Measurements from ENCODE around the gene ATP6AP2.

Gene ATP6AP2

GRCh38 chrX:40542208-40542607 lies 38.6 kb upstream of the ATP6AP2 start:
- Histone ChIP-seq H3K27me3 (replicated peaks; ENCODE audit: control insufficient read depth, insufficient read depth, low read length) (no peaks in the 10 kb centered on the region), H3K4me3 (replicated peaks; ENCODE audit: low read depth, low read length) (no peak overlapping the region), H3K36me3 (ENCODE audit: control insufficient read depth, insufficient read depth, low read length) (no peaks in the 10 kb centered on the region)
- TF ChIP-seq, protein P1, sequence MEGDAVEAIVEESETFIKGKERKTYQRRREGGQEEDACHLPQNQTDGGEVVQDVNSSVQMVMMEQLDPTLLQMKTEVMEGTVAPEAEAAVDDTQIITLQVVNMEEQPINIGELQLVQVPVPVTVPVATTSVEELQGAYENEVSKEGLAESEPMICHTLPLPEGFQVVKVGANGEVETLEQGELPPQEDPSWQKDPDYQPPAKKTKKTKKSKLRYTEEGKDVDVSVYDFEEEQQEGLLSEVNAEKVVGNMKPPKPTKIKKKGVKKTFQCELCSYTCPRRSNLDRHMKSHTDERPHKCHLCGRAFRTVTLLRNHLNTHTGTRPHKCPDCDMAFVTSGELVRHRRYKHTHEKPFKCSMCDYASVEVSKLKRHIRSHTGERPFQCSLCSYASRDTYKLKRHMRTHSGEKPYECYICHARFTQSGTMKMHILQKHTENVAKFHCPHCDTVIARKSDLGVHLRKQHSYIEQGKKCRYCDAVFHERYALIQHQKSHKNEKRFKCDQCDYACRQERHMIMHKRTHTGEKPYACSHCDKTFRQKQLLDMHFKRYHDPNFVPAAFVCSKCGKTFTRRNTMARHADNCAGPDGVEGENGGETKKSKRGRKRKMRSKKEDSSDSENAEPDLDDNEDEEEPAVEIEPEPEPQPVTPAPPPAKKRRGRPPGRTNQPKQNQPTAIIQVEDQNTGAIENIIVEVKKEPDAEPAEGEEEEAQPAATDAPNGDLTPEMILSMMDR (IDR thresholded peaks at IDR 0.05; ENCODE audit: insufficient read depth, low read length, poor library complexity, severe bottlenecking) = peak; percentile 18
- no peak for DNase-seq (ENCODE audit: extremely low read depth, insufficient read length)

- H3K4me3 ChIP-seq (replicated peaks; ENCODE audit: low read depth, low read length) = no peak overlapping the region
- H3K27me3 ChIP-seq (replicated peaks; ENCODE audit: control insufficient read depth, insufficient read depth, low read length) = no peaks in the 10 kb centered on the region
- TF ChIP-seq, protein P1 (IDR thresholded peaks at IDR 0.05; ENCODE audit: insufficient read depth, low read length, poor library complexity, severe bottlenecking) = no peak
- H3K36me3 ChIP-seq (ENCODE audit: control insufficient read depth, insufficient read depth, low read length) = no peaks in the 10 kb centered on the region
- no peak for DNase-seq (ENCODE audit: extremely low read depth, insufficient read length)
These were observed 37.8 kb upstream of the ATP6AP2 start for GRCh38 chrX:40542972-40543371.

GRCh38 chrX:40543661-40544328 lies 37.0 kb upstream of the ATP6AP2 start:
- no peaks in the 10 kb centered on the region for H3K27me3 ChIP-seq (replicated peaks; ENCODE audit: control insufficient read depth, insufficient read depth, low read length)
- TF ChIP-seq, protein P1 (IDR thresholded peaks at IDR 0.05; ENCODE audit: insufficient read depth, low read length, poor library complexity, severe bottlenecking) = peak; percentile 82
- H3K36me3 ChIP-seq (ENCODE audit: control insufficient read depth, insufficient read depth, low read length) = no peaks in the 10 kb centered on the region
- no peak for DNase-seq (ENCODE audit: extremely low read depth, insufficient read length)
- H3K4me3 ChIP-seq (replicated peaks; ENCODE audit: low read depth, low read length) = no peak overlapping the region

- no peak for DNase-seq (ENCODE audit: extremely low read depth, insufficient read length)
- Histone ChIP-seq H3K4me3 (replicated peaks; ENCODE audit: low read depth, low read length) (no peak overlapping the region), H3K27me3 (replicated peaks; ENCODE audit: control insufficient read depth, insufficient read depth, low read length) (no peaks in the 10 kb centered on the region), H3K36me3 (ENCODE audit: control insufficient read depth, insufficient read depth, low read length) (no peaks in the 10 kb centered on the region)
- TF ChIP-seq, protein P1 (IDR thresholded peaks at IDR 0.05; ENCODE audit: insufficient read depth, low read length, poor library complexity, severe bottlenecking) = no peak
These were observed 36.2 kb upstream of the ATP6AP2 start for GRCh38 chrX:40544343-40545266.

GRCh38 chrX:40546870-40547269 lies 33.9 kb upstream of the ATP6AP2 start:
- DNase-seq (ENCODE audit: extremely low read depth, insufficient read length) = no peak
- TF ChIP-seq, protein P1 (IDR thresholded peaks at IDR 0.05; ENCODE audit: insufficient read depth, low read length, poor library complexity, severe bottlenecking) = no peak
- Histone ChIP-seq H3K27me3 (replicated peaks; ENCODE audit: control insufficient read depth, insufficient read depth, low read length) (no peaks in the 10 kb centered on the region), H3K36me3 (ENCODE audit: control insufficient read depth, insufficient read depth, low read length) (no peaks in the 10 kb centered on the region), H3K4me3 (replicated peaks; ENCODE audit: low read depth, low read length) (no peak overlapping the region)
